Uterus (tissue), 2 donors: ENCODE results near the gene KLK4.

Experiments
- POLR2A ChIP-seq, 2 donors: fragments of 450-650 bp; IDR thresholded peaks; one replicate each; pipeline ENCODE4 v1.6.1; 2016; ENCODE audit warnings: antibody characterized with exemption in 2 of 2, mild to moderate bottlenecking in 1 of 2, moderate library complexity in 1 of 2
- TF ChIP-seq, protein P1 (sequence below), 4 experiments: fragments of 200-600 bp in 2 of 4; fragments of 450-650 bp in 2 of 4; sonication (generic) in 2 of 4; IDR thresholded peaks; one replicate each; pipeline ENCODE4 v1.5.1; 2016 to 2019; ENCODE audit warnings: antibody characterized with exemption in 4 of 4, mild to moderate bottlenecking in 2 of 4, moderate library complexity in 1 of 4

DNA sequence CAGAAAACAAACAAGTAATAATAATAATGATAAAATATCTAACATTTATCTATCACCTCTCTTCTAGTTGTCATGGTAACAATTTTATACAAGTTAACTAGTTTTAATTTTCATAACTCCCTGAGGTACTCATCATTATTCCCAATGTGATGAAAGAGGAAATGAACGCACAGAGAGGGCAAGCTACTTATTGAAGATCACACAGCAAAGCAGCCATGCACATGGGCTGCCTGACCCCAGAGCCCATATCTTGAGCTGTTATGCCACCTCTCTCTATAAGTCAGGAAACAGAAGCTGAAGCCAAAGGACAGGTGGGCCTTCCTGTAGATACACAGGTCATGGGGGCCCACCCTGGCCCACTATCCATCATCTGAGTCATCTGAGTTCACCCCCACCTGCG is 4.9 kb upstream of the KLK4 start:
- TF ChIP-seq POLR2A (IDR thresholded peaks at IDR 0.05): no peak
- TF ChIP-seq, protein P1, sequence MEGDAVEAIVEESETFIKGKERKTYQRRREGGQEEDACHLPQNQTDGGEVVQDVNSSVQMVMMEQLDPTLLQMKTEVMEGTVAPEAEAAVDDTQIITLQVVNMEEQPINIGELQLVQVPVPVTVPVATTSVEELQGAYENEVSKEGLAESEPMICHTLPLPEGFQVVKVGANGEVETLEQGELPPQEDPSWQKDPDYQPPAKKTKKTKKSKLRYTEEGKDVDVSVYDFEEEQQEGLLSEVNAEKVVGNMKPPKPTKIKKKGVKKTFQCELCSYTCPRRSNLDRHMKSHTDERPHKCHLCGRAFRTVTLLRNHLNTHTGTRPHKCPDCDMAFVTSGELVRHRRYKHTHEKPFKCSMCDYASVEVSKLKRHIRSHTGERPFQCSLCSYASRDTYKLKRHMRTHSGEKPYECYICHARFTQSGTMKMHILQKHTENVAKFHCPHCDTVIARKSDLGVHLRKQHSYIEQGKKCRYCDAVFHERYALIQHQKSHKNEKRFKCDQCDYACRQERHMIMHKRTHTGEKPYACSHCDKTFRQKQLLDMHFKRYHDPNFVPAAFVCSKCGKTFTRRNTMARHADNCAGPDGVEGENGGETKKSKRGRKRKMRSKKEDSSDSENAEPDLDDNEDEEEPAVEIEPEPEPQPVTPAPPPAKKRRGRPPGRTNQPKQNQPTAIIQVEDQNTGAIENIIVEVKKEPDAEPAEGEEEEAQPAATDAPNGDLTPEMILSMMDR (IDR thresholded peaks at IDR 0.05): no peak
